MM.1S (cell line): ENCODE results near the gene NBEA.

Source experiments
- DNase-seq: peaks from one replicate; pipeline ENCODE4 v3.0.0-alpha.2; 2015
- H2AFZ ChIP-seq: fragments of 300-600 bp; sonication (generic); 2 replicates; pipeline ENCODE4 v1.6.0; 2016; ENCODE audit warnings: antibody characterized with exemption, low read length
- H3F3A ChIP-seq: fragments of 300-600 bp; sonication (generic); 2 replicates; pipeline ENCODE4 v1.6.1; 2016; ENCODE audit warnings: mild to moderate bottlenecking, antibody characterized with exemption, low read length, moderate library complexity, mixed read lengths; ENCODE audit not compliant: insufficient read depth
- H3K27ac ChIP-seq: fragments of 300-600 bp; sonication (generic); 2 replicates; pipeline ENCODE4 v1.5.1; 2016; ENCODE audit warnings: mild to moderate bottlenecking, low read length
- H3K27me3 ChIP-seq: fragments of 300-600 bp; sonication (generic); replicated peaks from 2 replicates; pipeline ENCODE4 v1.6.0; 2016; ENCODE audit warnings: low read length; ENCODE audit not compliant: insufficient read depth
- H3K36me3 ChIP-seq: fragments of 300-600 bp; sonication (generic); replicated peaks from 2 replicates; pipeline ENCODE4 v1.6.1; 2016; ENCODE audit warnings: mild to moderate bottlenecking, low read length, mixed read lengths; ENCODE audit not compliant: insufficient read depth
- H3K4me1 ChIP-seq: fragments of 300-600 bp; sonication (generic); 2 replicates; pipeline ENCODE4 v1.6.1; 2016; ENCODE audit warnings: low read length, mixed read lengths
- H3K4me2 ChIP-seq: fragments of 300-600 bp; sonication (generic); 2 replicates; pipeline ENCODE4 v1.6.0; 2016; ENCODE audit warnings: low read depth, low read length
- H3K4me3 ChIP-seq: fragments of 300-600 bp; sonication (generic); 2 replicates; pipeline ENCODE4 v1.5.1; 2016; ENCODE audit warnings: low read length, mixed read lengths
- H3K79me2 ChIP-seq: fragments of 300-600 bp; sonication (generic); 2 replicates; pipeline ENCODE4 v1.6.1; 2016; ENCODE audit warnings: mixed run types, low read length, mixed read lengths
- H3K9ac ChIP-seq: fragments of 300-600 bp; sonication (generic); 2 replicates; pipeline ENCODE4 v1.6.1; 2016; ENCODE audit warnings: low read length, mixed read lengths
- H3K9me2 ChIP-seq: fragments of 300-600 bp; sonication (generic); replicated peaks from 2 replicates; pipeline ENCODE4 v1.6.1; 2016; ENCODE audit warnings: mild to moderate bottlenecking, low read length, mixed read lengths; ENCODE audit not compliant: insufficient read depth
- H3K9me3 ChIP-seq: fragments of 300-600 bp; sonication (generic); replicated peaks from 2 replicates; pipeline ENCODE4 v1.6.1; 2016; ENCODE audit warnings: mild to moderate bottlenecking, low read length, mixed read lengths; ENCODE audit not compliant: insufficient read depth
- H4K20me1 ChIP-seq: fragments of 300-600 bp; sonication (generic); 2 replicates; pipeline ENCODE4 v1.6.1; 2016; ENCODE audit warnings: mild to moderate bottlenecking, low read length, moderate library complexity, mixed read lengths; ENCODE audit not compliant: insufficient read depth
- EZH2 ChIP-seq: fragments of 300-600 bp; sonication (generic); optimal IDR thresholded peaks from 2 replicates; pipeline ENCODE3; 2017; ENCODE audit warnings: low read depth, mild to moderate bottlenecking, antibody characterized with exemption, low read length, mixed read lengths
- EZH2phosphoT487 ChIP-seq: fragments of 300-600 bp; sonication (generic); IDR thresholded peaks from 2 replicates; pipeline ENCODE4 v1.6.1; 2018; ENCODE audit warnings: antibody characterized with exemption, low read length
- TF ChIP-seq, protein P1 (sequence below): fragments of 300-600 bp; sonication (generic); IDR thresholded peaks from 2 replicates; pipeline ENCODE4 v1.5.1; 2016; ENCODE audit warnings: antibody characterized with exemption, low read length, mixed read lengths

Gene NBEA

DNA sequence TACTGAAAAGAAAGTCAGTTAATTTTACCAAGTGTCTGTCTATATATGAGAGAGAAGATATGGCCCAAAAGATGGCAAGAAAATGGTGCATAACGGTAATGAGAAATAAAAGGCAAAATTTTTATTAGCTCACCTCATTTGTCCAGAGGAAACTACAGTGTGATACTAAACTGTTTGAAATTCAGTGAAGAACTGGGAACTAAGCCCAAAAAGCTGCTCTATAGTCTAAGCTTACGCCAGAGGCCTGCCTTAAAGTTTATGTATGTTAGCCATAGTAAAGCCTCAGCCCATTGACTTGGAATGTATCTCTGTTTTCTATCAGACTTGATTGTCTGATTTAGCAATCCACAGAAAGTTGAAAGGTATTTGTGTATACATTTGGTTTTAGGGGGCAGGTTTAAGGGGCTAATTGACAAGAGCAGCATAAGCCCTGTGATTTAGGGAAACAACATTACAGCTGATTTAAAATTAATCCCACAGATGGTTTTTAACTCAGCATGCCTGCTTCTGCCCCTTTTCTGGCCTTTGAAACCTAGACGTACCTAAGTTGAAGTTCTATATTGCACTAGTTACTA is 625.4 kb downstream of the NBEA start:
- Histone ChIP-seq H4K20me1 (no peaks in the 10 kb centered on the region), H3K9me2 (no peaks in the 10 kb centered on the region), H3F3A (no peaks in the 10 kb centered on the region), H3K79me2 (no peaks in the 10 kb centered on the region), H3K4me2 (no peak overlapping the region), H3K9ac (no peak overlapping the region), H3K27ac (no peak overlapping the region), H3K27me3 (no peaks in the 10 kb centered on the region), H3K4me3 (no peak overlapping the region), H3K36me3 (no peaks in the 10 kb centered on the region), H3K4me1 (0 out of 2 replicates have a peak, but pooled peaks cover 4% of the 10 kb centered on the region), H2AFZ (no peak overlapping the region), H3K9me3 (no peaks in the 10 kb centered on the region)
- TF ChIP-seq, protein P1, sequence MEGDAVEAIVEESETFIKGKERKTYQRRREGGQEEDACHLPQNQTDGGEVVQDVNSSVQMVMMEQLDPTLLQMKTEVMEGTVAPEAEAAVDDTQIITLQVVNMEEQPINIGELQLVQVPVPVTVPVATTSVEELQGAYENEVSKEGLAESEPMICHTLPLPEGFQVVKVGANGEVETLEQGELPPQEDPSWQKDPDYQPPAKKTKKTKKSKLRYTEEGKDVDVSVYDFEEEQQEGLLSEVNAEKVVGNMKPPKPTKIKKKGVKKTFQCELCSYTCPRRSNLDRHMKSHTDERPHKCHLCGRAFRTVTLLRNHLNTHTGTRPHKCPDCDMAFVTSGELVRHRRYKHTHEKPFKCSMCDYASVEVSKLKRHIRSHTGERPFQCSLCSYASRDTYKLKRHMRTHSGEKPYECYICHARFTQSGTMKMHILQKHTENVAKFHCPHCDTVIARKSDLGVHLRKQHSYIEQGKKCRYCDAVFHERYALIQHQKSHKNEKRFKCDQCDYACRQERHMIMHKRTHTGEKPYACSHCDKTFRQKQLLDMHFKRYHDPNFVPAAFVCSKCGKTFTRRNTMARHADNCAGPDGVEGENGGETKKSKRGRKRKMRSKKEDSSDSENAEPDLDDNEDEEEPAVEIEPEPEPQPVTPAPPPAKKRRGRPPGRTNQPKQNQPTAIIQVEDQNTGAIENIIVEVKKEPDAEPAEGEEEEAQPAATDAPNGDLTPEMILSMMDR = no peak
- no peak for DNase-seq

DNA sequence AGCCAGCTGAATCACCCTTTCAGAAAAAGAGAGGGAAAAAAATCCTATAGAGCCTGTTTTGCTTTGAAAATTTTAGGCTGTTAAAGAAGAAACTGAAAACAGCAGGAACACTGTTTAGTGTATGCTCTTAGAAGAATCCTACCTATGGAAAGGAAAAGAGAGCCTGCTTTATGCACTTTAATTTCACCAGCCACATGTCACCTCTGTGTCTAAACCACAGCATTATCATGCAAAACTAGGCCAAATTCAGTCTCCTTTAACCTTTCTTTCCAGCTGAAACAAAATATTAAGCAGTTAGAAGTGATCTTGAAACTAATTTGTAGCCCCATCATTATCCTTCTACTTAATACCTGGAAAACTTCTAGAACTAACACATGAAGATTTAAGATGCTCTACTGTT is 631.6 kb downstream of the NBEA start:
- H3K9me3 ChIP-seq = no peaks in the 10 kb centered on the region
- no peaks in the 10 kb centered on the region for H3K79me2 ChIP-seq
- no peak for DNase-seq
- H3F3A ChIP-seq = no peaks in the 10 kb centered on the region
- H2AFZ ChIP-seq = no peak overlapping the region
- no peak overlapping the region for H3K4me2 ChIP-seq
- no peak overlapping the region for H3K4me3 ChIP-seq
- H3K9me2 ChIP-seq = no peaks in the 10 kb centered on the region
- no peak overlapping the region for H3K9ac ChIP-seq
- H3K36me3 ChIP-seq = no peaks in the 10 kb centered on the region
- no peaks in the 10 kb centered on the region for H4K20me1 ChIP-seq
- no peak overlapping the region for H3K27ac ChIP-seq
- TF ChIP-seq EZH2 = no peak
- TF ChIP-seq, protein P1 = no peak
- no peak for TF ChIP-seq EZH2phosphoT487
- H3K4me1 ChIP-seq = no peaks in the 10 kb centered on the region
- no peaks in the 10 kb centered on the region for H3K27me3 ChIP-seq

DNA sequence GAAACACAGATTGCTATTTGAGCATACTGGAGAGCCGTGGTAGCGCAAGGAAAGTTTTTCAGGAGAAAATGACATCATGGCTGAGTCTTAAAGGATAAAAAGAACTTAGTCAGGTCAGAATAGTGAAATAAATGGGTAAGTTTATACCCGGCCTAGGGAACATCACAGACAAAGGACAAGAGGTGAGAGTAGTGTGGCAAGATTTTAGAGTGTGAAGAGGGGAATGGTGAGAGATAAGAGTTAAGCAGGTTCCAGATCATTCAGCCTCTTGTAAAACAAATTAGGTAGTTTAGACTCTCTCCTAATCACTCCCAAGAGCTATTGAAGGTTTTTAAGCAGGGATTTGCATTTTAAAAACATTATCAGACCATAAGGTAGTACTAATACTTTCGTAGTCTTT is 650.4 kb downstream of the NBEA start:
- Histone ChIP-seq H4K20me1 (no peaks in the 10 kb centered on the region), H3K79me2 (no peaks in the 10 kb centered on the region), H3K4me3 (no peak overlapping the region), H2AFZ (no peak overlapping the region), H3K36me3 (no peaks in the 10 kb centered on the region), H3F3A (no peaks in the 10 kb centered on the region), H3K27ac (no peak overlapping the region), H3K4me1 (no peaks in the 10 kb centered on the region), H3K4me2 (no peak overlapping the region), H3K9me2 (no peaks in the 10 kb centered on the region), H3K27me3 (no peaks in the 10 kb centered on the region), H3K9ac (no peak overlapping the region), H3K9me3 (no peaks in the 10 kb centered on the region)
- TF ChIP-seq, protein P1 = no peak
- TF ChIP-seq EZH2 = no peak
- no peak for DNase-seq
